ENCODE results near the gene FOXO3.
"Not testable (repeated sequence)": the region's sequence is repeated elsewhere in the genome, so short reads cannot be mapped to it uniquely, and the experiment has no call there.

The FOXO3 gene

DNA sequence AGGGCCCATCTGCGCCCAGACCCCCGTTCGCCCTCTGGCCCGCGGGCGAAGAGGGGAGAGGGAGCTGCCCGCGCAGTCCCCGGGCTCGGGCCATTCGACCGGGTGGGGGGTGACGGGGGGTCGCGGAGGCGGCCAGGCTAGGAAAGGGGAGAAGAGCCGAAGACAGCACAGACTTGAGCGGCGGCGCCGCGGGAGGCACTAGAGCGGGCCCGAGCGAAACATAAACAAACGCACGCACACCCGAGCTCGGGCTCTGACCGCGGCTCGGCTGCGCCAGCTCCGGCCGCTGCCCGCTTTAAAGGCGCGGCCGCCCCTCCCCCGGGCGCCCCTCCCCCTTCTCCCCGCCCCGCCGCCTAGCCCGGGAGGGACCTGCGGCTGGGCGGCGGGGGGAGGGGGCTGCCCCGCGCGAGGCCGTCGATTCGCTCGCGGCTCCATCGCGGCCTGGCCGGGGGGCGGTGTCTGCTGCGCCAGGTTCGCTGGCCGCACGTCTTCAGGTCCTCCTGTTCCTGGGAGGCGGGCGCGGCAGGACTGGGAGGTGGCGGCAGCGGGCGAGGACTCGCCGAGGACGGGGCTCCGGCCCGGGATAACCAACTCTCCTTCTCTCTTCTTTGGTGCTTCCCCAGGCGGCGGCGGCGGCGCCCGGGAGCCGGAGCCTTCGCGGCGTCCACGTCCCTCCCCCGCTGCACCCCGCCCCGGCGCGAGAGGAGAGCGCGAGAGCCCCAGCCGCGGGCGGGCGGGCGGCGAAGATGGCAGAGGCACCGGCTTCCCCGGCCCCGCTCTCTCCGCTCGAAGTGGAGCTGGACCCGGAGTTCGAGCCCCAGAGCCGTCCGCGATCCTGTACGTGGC is at the start of gene FOXO3:
Gene FOXO3 (plus strand): TSS at position 455 of the 846 bp plus-strand sequence. CDS start 292 bp downstream, at position 747.
- DNase-seq (ENCODE audit: low read depth in 4 of 4, low spot score in 1 of 4): peak in 3 of 4 experiments; percentile 21 to 49 (median 25)

DNA sequence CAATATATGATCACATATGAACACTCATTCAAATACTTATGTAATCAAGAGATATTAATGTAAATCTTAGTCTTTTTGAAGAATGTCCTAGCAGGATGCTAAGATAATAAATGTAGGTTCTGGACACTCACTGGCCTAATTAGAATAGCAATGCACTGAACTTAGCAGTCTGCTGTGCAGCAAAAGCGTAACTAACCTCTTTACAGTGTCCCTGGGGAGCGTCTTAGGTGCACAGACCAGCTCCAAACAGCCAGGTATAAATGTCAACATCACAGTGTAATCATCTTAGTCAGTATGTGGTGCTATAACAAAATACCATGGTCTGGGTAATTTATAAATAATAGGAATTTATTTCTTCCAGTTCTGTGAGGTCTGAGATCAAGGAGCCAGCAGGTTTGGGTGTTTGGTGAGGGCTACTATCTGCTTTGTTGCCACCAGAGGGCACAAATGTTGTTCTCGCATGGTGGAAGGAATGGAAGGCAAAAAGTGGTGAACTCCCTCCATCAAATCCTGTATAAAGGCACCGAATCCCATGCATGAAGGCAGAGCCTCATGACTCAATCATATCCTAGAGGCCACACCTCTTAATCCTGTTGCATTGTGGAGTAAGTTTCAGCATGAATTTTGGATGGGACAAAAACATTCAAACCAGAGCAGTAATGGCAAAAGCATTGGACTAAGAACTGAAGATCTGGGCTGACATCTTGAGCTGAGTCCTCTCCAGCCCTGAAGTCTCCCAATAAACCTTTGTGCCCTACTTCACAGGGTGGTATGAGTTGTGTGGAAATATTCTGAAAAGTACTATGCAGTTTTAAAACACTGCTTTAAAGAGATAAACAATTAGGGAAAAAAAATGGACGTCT is 41.8 kb upstream of the FOXO3 start:
- DNase-seq (ENCODE audit: low read depth in 4 of 4, low spot score in 1 of 4): no peak

DNA sequence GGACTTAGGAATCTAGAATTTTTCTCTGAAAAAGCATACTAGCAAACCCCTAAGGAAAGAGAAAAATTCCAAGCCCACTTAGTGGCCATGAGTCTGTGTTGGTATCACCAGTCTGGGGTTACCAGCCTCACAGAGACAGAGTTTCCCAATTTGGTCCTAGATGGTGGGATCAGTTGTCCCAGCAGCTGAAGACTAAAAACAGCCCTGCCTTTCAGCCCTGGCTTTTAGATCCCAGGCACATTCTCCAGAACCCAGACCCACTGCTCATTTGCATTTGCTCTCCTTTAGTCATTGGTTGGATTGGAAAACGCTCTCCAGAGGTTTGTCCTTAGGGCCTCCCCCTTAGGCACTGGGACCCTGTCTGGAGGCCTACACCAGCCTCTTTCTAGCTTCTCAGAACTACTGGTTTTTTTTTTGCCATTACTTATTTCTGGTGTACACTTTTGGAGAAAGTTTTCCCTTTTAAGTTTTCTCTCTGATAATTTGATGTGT is 39.1 kb upstream of the FOXO3 start:
- DNase-seq (ENCODE audit: low read depth in 4 of 4, low spot score in 1 of 4): no peak

DNA sequence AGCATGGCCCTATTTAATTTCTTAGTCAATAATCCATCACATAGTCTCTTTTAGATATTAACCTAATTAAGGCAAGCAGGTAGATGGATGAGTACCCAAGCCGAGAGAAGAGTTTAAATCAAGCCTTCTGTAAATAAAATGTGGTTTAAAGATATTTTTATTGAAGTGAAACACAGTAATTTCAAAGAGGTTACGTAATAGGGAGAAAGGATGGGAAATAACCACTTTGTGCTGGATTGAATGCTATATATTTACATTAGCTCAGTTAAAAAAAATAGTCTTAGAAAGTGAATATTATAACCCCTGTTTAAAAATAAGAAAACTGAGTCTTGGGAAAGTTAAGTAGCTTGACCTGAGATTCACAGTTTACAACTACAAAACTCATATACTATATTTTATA is 37.0 kb upstream of the FOXO3 start:
- DNase-seq (ENCODE audit: low read depth in 4 of 4, low spot score in 1 of 4): no peak

DNA sequence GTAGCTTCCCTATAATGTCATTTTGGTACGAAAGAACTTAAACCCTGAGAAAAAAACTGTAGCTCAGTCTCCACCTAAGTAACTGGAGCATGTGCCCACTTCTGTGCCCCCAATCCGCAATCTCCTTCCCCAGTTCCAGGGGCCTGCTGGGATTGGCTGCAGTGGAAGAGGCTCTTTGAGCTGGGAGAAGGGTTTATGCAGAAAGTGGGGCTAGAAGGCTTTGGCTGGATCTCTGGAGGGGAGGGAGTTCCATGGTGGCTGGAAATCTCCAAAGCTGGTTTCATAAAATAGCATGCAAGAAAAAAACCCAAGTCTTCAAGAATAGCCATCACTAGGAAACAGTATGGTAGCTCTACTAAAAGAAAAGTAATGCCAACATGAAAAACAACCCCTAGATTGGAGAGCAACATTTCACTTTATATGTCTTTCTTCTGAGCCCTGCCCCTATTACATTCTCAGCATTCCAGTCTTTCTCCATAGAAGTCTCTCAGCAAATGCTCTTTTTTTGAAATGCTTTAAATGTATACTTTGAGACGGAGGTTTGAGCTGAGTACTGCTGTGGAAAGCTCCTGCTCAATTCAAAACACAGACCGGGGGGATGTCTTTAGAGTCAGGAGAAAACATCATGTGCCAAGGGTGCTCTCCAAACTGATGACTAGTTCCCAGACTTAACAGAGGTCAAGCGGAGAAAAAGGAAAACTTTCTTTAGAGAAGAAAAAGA is 36.0 kb upstream of the FOXO3 start:
- DNase-seq (ENCODE audit: low read depth in 4 of 4, low spot score in 1 of 4): no peak

DNA sequence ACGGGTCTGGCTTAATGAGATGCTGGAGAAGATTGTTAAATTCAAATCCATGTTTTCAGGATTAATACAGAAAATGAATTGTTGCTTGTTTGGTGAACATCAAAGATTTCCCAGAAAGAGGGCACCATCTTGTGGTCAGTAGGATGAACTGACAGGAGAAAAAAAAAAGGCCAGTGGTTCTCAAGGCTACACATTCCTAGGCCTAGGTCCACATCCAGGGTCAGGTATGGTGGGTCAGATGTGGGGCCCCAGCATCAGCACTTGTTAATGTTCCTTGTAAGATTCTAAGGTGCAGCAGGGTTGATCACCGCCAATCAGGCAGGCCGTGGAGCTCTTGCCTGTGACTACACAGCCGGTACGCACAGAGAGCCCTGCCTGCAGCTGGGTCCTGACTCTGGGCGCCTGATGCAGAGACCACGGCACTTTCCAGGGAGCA is 34.0 kb upstream of the FOXO3 start:
- no peak for DNase-seq (ENCODE audit: low read depth in 4 of 4, low spot score in 1 of 4)

DNA sequence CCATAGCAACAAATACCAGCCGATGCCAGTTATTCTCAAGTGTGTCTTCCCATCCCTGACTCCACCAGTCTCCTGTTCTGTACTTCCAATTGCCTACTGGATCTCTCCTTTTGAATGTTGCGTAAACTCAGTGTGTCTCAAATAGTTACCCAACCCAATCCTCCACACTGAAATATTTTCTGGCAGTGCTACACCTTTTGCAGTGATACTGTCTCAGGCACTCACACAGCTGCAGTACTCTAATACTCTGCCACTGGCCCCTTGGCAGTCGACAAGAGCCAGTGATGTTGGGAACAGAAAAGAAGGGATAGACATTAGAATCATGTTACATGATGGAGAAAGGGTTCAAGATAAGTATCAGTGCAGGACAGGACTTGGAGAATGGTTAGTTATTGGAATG is 31.8 kb upstream of the FOXO3 start:
- no peak for DNase-seq (ENCODE audit: low read depth in 4 of 4, low spot score in 1 of 4)

DNA sequence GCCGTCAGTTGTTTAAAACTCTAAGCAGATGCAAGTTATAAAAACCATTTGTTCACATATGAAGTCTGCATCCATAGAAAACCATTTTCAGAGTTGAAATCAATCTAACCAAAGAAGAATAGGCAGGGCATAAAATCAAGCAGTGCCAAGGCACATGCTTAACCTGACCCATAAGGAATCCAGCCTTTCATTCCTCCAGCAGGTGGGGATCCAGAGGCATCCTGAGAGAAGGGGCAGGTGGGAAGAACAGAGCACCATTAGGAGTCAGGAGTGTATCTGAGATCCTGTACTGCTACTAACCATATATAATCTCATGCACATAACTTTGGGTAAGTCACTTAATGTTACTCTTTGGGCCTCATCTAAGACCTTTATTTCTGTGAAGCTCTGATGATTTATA is 29.4 kb upstream of the FOXO3 start:
- no peak for DNase-seq (ENCODE audit: low read depth in 4 of 4, low spot score in 1 of 4)

DNA sequence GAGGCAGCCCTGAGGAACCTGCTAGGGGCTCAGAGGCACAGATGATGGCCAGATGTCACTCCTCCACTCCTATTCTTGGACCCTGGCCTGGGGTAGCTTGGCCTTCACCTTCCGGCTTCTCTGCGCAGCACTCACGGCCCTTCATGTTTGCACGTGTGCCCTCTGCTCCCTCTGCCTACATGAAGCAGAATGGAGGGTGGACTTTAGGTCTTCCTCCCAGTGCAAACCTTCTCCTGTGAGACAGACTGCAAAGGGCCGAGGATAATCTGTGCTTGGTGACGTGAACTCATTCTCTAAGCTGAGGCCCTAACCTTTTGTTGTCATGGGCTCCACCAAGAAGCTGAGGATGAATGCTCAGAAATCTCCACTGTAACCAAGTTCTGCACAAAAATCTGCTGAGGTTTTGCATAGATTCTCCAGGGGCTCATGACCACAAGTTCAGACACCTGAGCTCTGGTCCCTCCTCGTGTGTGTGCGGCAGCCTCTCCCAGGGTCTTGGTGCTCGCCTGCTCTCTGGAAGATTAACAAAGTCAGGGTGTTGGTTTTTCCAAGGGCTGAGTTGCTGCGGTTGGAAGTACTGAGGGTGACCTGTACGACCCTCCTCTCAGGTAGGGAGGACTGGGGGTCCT is 25.5 kb upstream of the FOXO3 start:
- no peak for DNase-seq (ENCODE audit: low read depth in 4 of 4, low spot score in 1 of 4)

DNA sequence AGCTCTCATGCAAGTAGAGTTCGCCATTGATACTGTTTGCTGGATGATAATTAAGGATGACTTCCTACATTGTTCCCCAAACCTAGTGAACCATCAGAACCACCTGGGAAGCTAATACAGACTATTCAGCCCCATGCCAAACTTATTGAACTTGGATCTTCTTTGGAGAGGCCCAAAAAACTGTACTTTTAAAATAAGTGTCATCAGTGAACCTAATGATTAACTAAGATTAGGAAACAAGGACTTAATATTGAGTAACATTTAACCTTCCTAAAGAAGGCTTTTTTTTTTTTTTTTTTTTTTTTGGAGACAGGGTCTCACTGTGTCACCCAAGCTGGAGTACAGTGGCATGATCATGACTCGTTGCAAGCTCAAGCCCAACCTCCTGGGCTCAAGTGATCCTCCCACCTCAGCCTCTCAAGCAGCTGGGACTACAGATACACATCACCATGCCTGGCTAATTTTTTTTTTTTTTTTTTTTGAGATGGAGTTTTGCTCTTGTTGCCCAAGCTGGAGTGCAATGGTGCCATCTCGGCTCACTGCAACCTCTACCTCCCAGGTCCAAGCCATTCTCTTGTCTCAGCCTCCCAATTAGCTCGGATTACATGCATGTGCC is 24.7 kb upstream of the FOXO3 start:
- DNase-seq (ENCODE audit: low read depth in 4 of 4, low spot score in 1 of 4): not testable (repeated sequence)

DNA sequence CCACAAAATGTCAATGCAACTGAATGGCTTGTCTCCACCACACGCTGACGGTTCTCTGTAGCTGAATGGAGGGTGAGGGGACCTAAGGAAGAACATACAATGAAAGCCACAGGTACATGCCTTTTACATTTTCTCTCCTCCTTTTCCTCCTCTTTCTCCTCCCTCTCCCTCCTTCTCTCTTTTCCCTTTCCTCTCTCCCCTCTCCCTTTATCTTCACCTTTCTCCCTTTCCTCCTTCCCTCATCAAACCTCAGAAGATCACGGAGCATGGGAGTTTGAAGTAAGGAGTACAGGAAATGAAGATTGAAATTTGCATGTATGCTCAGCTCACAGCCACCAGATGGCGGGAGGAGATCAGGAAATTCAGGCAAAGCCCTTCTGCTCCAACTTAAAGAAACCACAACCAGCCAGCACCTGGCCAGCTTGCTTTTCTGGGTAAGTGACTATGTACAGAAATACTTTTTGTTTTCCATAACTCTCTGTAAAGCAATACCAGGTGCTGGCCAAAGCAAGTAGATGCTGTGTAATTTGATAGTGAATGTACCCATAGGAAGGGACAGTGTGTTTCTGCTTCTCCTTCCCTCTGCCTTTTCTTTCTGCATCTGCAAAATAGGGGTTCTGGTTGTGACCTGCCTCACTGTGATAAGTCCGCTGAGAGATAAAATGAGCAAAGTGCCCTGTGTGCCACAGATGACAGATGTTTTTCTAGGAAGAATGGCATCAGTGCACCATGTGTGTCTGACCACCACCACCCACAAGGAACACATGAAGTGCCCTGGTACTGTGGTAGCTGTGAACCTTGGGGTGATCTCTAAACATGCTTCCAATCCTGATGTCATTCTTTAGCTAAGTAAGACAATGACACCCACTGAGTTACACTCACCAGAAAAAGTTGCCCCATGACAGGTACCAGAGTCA is 18.6 kb upstream of the FOXO3 start:
- peak in 2 of 4 experiments; percentile 35 to 39 for DNase-seq (ENCODE audit: low read depth in 4 of 4, low spot score in 1 of 4)

DNA sequence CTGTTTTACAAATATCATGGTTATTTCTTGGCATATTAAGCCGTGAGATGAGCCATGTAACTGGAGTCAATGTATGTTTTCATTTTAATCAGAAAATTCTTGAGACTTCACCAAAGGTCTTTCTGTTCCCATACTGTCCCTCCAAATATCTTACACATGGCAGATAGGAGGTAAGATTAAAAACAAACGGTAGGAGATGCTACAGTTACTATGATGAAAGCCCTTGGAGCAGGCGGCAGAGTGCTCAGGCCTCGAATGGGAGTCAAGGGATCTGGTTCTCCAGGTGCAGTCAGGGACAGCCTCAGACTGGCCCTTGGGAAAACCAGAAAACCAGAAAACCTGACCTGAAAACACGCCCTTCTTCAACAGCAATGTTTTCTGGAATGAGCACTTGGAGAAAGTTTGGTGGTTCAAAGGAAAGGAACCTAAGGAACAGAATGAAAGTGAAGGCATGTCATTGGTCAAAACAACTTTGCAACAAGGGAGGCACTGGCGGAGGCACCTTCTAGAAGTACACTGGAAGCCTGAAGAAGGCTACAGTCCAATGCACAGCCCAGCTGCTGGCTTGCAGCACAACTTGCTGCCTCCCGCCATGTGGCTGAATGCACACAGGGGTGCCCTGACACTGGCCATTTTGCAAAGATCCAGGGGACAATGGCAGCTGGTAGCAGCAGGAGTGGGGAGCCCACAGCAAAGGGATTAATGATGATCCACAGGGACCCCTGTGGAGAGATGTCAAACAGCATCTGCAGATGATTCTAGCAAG is 17.4 kb upstream of the FOXO3 start:
- no peak for DNase-seq (ENCODE audit: low read depth in 4 of 4, low spot score in 1 of 4)

DNA sequence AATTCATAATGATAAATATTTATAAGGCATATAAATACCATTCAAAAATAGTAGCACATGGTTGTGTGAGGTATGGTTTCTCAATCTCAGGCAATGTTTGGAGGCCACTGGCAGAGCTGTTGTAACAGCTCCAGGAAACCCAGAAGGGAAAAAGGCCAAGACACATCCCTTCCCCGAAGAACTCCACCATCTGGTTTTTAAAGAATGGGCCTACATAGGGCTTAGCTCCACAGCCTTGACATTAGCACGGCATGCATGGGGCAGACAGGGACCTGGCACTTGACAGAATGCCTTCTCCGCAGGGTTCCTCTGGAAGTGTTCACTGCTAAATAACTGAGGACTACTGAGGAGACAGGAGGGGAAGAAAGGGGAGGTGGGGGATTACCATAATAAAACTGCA is 16.1 kb upstream of the FOXO3 start:
- DNase-seq (ENCODE audit: low read depth in 4 of 4, low spot score in 1 of 4): no peak

DNA sequence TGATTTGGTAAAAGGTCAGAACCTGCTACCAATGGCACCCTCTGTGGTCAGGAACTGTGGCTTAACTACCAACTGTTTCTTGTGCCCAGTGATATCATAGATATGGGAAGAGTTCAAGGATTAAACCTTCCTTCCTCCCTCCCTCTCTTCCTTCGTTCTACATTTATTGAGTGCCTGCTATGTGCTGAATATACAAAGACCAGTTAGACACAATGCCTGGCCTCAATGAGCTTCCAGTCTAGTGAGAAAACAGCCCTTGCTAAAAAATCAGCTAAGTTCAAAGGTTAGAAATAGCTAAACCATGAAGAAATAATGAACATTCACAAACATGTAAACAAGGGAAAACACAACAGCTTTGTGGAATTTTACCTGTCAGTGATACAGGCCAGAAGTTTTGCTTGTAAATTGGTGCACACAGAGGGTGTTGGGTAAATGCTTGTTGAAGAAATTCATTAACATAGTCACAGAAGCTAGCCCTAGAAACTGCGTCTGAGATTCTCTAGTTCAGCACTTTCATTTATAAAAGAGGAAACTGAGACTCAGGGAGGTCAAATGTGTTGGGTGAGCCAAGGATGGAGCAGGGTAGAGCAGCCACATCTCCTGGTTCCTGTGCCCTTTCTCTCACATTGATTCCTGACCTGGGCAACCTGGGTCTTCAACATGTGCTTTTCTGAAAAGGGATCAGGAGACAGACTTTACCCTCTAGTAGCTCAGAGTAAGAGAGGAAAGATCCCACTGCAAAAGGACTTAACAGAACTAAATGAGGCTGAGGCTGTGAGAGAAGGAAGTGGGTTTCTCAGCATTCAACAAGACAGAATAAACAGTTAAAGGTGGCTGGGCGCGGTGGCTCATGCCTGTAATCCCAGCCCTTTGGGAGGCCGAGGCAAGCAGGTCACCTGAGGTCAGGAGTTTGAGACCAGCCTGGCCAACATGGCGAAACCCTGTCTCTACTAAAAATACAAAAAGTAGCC is 14.4 kb upstream of the FOXO3 start:
- no peak for DNase-seq (ENCODE audit: low read depth in 4 of 4, low spot score in 1 of 4)

DNA sequence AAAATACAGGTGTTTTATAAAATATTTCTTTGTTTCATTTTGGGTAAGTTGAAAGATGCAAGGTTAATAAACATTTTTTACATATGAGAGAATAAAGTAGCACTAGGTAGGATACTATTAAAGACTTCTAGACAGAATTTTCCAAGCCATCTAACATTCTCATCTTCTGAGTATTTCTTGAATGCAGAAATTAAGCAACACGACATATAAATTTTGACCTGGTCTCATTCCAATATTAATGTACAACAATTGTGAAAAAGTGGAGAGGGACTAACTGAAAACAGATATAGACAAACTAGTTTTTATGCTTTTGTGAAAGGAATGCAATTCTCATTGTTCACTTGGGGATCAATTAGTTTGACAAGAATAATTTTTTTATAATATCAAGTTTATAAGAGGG is 11.5 kb upstream of the FOXO3 start:
- no peak for DNase-seq (ENCODE audit: low read depth in 4 of 4, low spot score in 1 of 4)

DNA sequence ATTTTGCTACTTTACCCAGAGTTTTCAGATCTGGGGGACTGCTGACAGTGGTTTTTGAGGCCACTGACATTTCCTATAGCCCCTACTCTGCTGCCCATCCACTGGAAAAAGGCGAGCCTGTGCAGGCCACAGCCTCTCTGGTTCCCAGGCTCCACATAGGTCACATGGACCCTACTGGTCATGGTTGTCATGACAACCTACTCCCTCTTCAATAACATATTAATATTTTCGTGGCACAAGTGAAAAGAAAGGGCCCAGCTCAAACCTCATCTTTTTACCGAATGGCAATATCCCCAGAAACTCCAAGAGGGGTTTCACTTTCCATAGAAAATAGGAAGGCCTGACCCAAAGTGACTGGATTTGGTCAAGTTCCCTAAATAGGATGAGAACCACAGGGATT is 11.0 kb upstream of the FOXO3 start:
- no peak for DNase-seq (ENCODE audit: low read depth in 4 of 4, low spot score in 1 of 4)

DNA sequence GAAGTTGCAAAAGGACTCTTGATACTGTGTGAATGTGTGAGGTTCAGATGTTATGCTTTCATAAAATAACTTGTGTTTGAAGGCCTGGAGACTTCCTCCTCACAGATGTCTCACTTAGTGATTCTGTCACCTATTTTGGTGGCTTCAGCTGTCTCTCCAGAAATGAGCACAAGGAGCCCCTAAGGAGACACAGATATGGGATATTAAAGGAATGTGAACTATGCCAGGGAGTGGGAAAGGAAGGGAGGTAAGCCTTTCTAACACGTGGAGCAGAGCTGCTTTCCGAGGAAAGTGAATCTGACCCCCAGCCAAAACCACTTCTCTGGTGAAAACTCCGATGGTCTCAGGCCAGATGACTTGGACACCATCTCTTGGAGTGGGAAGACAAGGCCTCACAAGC is 10.5 kb upstream of the FOXO3 start:
- DNase-seq (ENCODE audit: low read depth in 4 of 4, low spot score in 1 of 4): no peak
